AG04450 (cell line): ENCODE results near the gene RPTOR. TPM values are rescaled to one million over a fixed set of nuclear protein-coding genes. Genes with fewer than 3 reads are reported as not detected.

Source experiments
- CTCF ChIA-PET: fragments of 300-600, 350-600 bp; formaldehyde crosslinking; extraction: SDS; loops from one replicate; lab custom pipeline; 2022; ENCODE audit warnings: antibody characterized with exemption, inconsistent platforms; lab: Charles Lee
- POLR2A ChIA-PET: fragments of 350-600 bp; formaldehyde crosslinking; extraction: SDS; loops from one replicate; lab custom pipeline; 2021; ENCODE audit warnings: antibody characterized with exemption, inconsistent platforms; lab: Yijun Ruan, JAX
- DNase-seq: peaks from one replicate; pipeline ENCODE4 v3.0.0-alpha.2; 2011; ENCODE audit warnings: low read depth, low spot score
- H3K27ac ChIP-seq: one replicate; pipeline ENCODE4 v1.5.1; 2012; ENCODE audit warnings: low read depth, low read length, control low read depth
- H3K27me3 ChIP-seq: one replicate; pipeline ENCODE4 v1.6.0; 2012; ENCODE audit warnings: low read length; ENCODE audit not compliant: control insufficient read depth, insufficient read depth
- H3K4me3 ChIP-seq: 2 replicates; pipeline ENCODE4 v1.5.1; 2011; ENCODE audit warnings: mild to moderate bottlenecking, low read depth, low read length, control low read depth
- H3K9me3 ChIP-seq: 2 replicates; pipeline ENCODE4 v1.5.1; 2012; ENCODE audit warnings: low read length; ENCODE audit not compliant: control insufficient read depth, insufficient read depth
- polyA plus RNA-seq: library from polyadenylated mRNA; depleted of rRNA; stranded (reverse); fragments of >200 nt; gene quantifications from 2 replicates; pipeline ENCODE4 v1.2.3, GENCODE V29; 2011
- TF ChIP-seq, protein P1 (sequence below): IDR thresholded peaks from 2 replicates; pipeline ENCODE4 v1.5.1; 2011; ENCODE audit warnings: low read depth, low read length, control low read depth, inconsistent platforms

The RPTOR gene
- polyA plus RNA-seq, 1 experiment = 6.2 TPM

- Histone ChIP-seq H3K4me3 (no peak overlapping the region), H3K9me3 (peaks cover 4% of the 10 kb centered on the region; the same call in 1 of the 2 replicates), H3K27me3 (no peaks in the 10 kb centered on the region), H3K27ac (no peak overlapping the region)
- no peak for DNase-seq
- CTCF ChIA-PET = no interaction called here
- POLR2A ChIA-PET = no interaction called here
- TF ChIP-seq, protein P1, sequence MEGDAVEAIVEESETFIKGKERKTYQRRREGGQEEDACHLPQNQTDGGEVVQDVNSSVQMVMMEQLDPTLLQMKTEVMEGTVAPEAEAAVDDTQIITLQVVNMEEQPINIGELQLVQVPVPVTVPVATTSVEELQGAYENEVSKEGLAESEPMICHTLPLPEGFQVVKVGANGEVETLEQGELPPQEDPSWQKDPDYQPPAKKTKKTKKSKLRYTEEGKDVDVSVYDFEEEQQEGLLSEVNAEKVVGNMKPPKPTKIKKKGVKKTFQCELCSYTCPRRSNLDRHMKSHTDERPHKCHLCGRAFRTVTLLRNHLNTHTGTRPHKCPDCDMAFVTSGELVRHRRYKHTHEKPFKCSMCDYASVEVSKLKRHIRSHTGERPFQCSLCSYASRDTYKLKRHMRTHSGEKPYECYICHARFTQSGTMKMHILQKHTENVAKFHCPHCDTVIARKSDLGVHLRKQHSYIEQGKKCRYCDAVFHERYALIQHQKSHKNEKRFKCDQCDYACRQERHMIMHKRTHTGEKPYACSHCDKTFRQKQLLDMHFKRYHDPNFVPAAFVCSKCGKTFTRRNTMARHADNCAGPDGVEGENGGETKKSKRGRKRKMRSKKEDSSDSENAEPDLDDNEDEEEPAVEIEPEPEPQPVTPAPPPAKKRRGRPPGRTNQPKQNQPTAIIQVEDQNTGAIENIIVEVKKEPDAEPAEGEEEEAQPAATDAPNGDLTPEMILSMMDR = no peak
These were observed 256.1 kb downstream of the RPTOR start for GRCh38 chr17:80800481-80801391.

DNA sequence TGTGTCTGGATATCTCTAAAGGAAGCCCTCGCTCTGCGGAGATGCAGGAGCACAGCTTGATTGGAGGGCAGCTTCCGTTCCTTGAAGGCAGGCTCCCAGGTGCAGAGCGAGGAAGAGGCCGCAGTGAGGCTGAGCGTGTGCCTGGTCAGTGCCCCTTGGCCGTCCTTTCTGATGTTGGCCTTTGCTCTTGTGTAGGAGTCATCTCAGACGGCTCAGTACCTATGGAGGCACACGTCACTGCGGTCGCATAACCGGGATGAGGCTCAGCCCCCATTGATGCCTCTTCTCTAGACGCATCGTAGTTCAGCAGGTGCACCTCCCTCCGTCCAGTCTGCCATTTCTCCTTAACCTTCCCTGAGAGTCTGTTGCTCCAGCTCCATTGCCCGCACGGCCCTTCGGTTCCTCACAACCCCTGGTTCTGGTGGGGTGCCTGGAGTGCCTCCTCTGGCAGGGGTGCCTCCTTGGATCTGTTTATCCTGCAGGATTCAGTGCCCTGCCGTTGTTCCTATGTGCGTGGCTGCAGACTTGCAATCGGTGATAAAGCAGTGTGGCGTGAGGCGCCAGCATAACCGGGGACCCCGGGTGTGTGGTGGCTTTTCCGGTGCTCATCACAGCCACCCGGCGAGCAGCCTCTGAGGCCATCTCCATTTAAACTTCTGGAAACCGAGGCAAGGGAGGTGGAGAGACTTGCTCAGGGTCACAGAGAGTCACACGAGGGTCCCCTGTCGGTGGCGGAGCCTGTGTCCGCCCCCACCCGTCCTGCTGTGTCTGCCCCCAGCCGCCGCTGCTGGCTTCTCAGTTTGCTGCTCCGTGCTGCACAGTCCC lies 258.2 kb downstream of the RPTOR start:
- Histone ChIP-seq H3K4me3 (no peak overlapping the region), H3K27me3 (no peaks in the 10 kb centered on the region), H3K27ac (no peak overlapping the region), H3K9me3 (peaks cover 9% of the 10 kb centered on the region)
- TF ChIP-seq, protein P1 = no peak
- CTCF ChIA-PET = no interaction called here
- DNase-seq = no peak
- POLR2A ChIA-PET = interaction anchor here (0.7 kb wide), 2 partner anchors 20 to 51 kb away, joined by 3 to 7 read pairs; no protein-coding TSS in a partner anchor

- TF ChIP-seq, protein P1 = no peak
- POLR2A ChIA-PET = no interaction called here
- no peak overlapping the region for H3K4me3 ChIP-seq
- DNase-seq = no peak
- H3K27me3 ChIP-seq = no peaks in the 10 kb centered on the region
- CTCF ChIA-PET = no interaction called here
- peaks cover 9% of the 10 kb centered on the region for H3K9me3 ChIP-seq
- no peak overlapping the region for H3K27ac ChIP-seq
These were observed 259.1 kb downstream of the RPTOR start for GRCh38 chr17:80803451-80804428.

GRCh38 chr17:80804466-80804865 lies 259.8 kb downstream of the RPTOR start:
- TF ChIP-seq, protein P1 = no peak
- CTCF ChIA-PET = no interaction called here
- Histone ChIP-seq H3K27me3 (no peaks in the 10 kb centered on the region), H3K9me3 (peaks cover 9% of the 10 kb centered on the region), H3K4me3 (no peak overlapping the region), H3K27ac (no peak overlapping the region)
- POLR2A ChIA-PET = no interaction called here
- no peak for DNase-seq
